Fibroblast of lung (primary cell): ENCODE measurements around the gene BUD23. TPM values are rescaled to one million over a fixed set of nuclear protein-coding genes. Genes with fewer than 3 reads are reported as not detected.
"Not testable (repeated sequence)": the region's sequence is repeated elsewhere in the genome, so short reads cannot be mapped to it uniquely, and the experiment has no call there.

ENCODE experiments used
- DNase-seq, 2 donors: peaks; one replicate each; pipeline versions ENCODE4 v3.0.0 to v3.0.0-alpha.2; 2010; ENCODE audit warnings: low read depth in 2 of 2
- H2AFZ ChIP-seq: 2 replicates; pipeline ENCODE4 v1.5.1; 2012; ENCODE audit warnings: low read length, control low read depth, inconsistent platforms
- H3K27ac ChIP-seq: 2 replicates; pipeline ENCODE4 v1.5.1; 2011; ENCODE audit warnings: low read length, control low read depth; ENCODE audit not compliant: insufficient read depth
- H3K27me3 ChIP-seq: 2 replicates; pipeline ENCODE4 v1.5.1; 2011; ENCODE audit warnings: mild to moderate bottlenecking, low read length; ENCODE audit not compliant: control insufficient read depth, insufficient read depth
- H3K36me3 ChIP-seq: 2 replicates; pipeline ENCODE4 v1.5.1; 2011; ENCODE audit warnings: low read length; ENCODE audit not compliant: control insufficient read depth, insufficient read depth
- H3K4me1 ChIP-seq: 2 replicates; pipeline ENCODE4 v1.5.1; 2011; ENCODE audit warnings: low read length; ENCODE audit not compliant: control insufficient read depth, insufficient read depth; ENCODE audit errors: extremely low read depth
- H3K4me2 ChIP-seq: 2 replicates; pipeline ENCODE4 v1.5.1; 2011; ENCODE audit warnings: low read length, control low read depth; ENCODE audit not compliant: insufficient read depth; ENCODE audit errors: extremely low read depth
- H3K4me3 ChIP-seq, 4 experiments: fragments of 200-600 bp in 1 of 4; sonication (generic) in 1 of 4; replicated peaks in 1 of 4; 2 replicates each; pipeline ENCODE4 v1.5.1; 2011 to 2016; ENCODE audit warnings: low read length in 4 of 4, low read depth in 3 of 4, mild to moderate bottlenecking in 3 of 4, control low read depth in 2 of 4, inconsistent platforms in 1 of 4, mixed read lengths in 1 of 4; ENCODE audit not compliant: insufficient read depth in 1 of 4; ENCODE audit errors: control extremely low read depth in 1 of 4
- H3K79me2 ChIP-seq: 2 replicates; pipeline ENCODE4 v1.5.1; 2012; ENCODE audit warnings: mild to moderate bottlenecking, low read length, inconsistent platforms; ENCODE audit not compliant: control insufficient read depth, insufficient read depth
- H3K9ac ChIP-seq: 2 replicates; pipeline ENCODE4 v1.5.1; 2011; ENCODE audit warnings: mild to moderate bottlenecking, low read length, control low read depth; ENCODE audit not compliant: insufficient read depth
- H3K9me3 ChIP-seq: 2 replicates; pipeline ENCODE4 v1.5.1; 2012; ENCODE audit warnings: low read depth, low read length; ENCODE audit not compliant: control insufficient read depth, insufficient read depth
- H4K20me1 ChIP-seq: 2 replicates; pipeline ENCODE4 v1.5.1; 2011; ENCODE audit warnings: low read length; ENCODE audit not compliant: control insufficient read depth, insufficient read depth; ENCODE audit errors: extremely low read depth
- CTCF ChIP-seq, 2 donors: IDR thresholded peaks in 1 of 2; conservative IDR thresholded peaks in 1 of 2; 1 replicate in 1 of 2; 2 replicates in 1 of 2; pipeline ENCODE4 v1.5.1; 2011 to 2012; ENCODE audit warnings: low read length in 2 of 2, control low read depth in 1 of 2, inconsistent platforms in 1 of 2, low read depth in 1 of 2, mild to moderate bottlenecking in 1 of 2
- EZH2 ChIP-seq: IDR thresholded peaks from 2 replicates; pipeline ENCODE4 v1.5.1; 2012; ENCODE audit warnings: low read length, control low read depth, mild to moderate bottlenecking; ENCODE audit errors: missing control alignments
- polyA plus RNA-seq, 2 donors: library from polyadenylated mRNA; depleted of rRNA in 1 of 2; stranded (reverse) in 1 of 2; unstranded in 1 of 2; fragments of >200 nt; gene quantifications; 2 replicates each; pipeline ENCODE4 v1.2.1, GENCODE V29; 2011 to 2012; ENCODE audit warnings: missing spikeins in 1 of 2
- total RNA-seq: library from RNA; depleted of rRNA; stranded (reverse); fragments of >200 nt; gene quantifications from 2 replicates; pipeline ENCODE4 v1.2.1, GENCODE V29; 2014

BUD23 gene
- total and polyA plus RNA-seq, 2 donors (not counting 1 experiment from before 2014, with no cell fraction given) = 31.9 to 60.1 TPM

- peak in 1 of 2 donors; percentile 35 for DNase-seq
- no peak overlapping the region for H3K9ac ChIP-seq
Observed at GRCh38 chr7:73721377-73721817, 38.0 kb downstream of the BUD23 start.

GRCh38 chr7:73722182-73722581 lies 38.8 kb downstream of the BUD23 start:
- not testable (repeated sequence) for H3K36me3 ChIP-seq, H3K27ac ChIP-seq, H2AFZ ChIP-seq, H3K9ac ChIP-seq, H3K4me2 ChIP-seq, DNase-seq, H3K27me3 ChIP-seq, H4K20me1 ChIP-seq, H3K4me3 ChIP-seq, H3K9me3 ChIP-seq
- peaks cover 12% of the 10 kb centered on the region for H3K4me1 ChIP-seq
- peaks cover 19% of the 10 kb centered on the region for H3K79me2 ChIP-seq

More at GRCh38 chr7:73721377-73721817, 38.0 kb downstream of the BUD23 start:
- Histone ChIP-seq H3K79me2 (peaks cover 25% of the 10 kb centered on the region), H4K20me1 (no peaks in the 10 kb centered on the region), H3K4me2 (no peak overlapping the region), H3K27ac (no peak overlapping the region), H3K9me3 (no peaks in the 10 kb centered on the region), H3K4me1 (peaks cover 18% of the 10 kb centered on the region), H3K4me3 (no peak overlapping the region), H3K27me3 (no peaks in the 10 kb centered on the region), H3K36me3 (no peaks in the 10 kb centered on the region), H2AFZ (no peak overlapping the region)
- TF ChIP-seq EZH2 = no peak
- TF ChIP-seq CTCF (conservative IDR thresholded peaks at IDR 0.05 in 1 of 2, IDR thresholded peaks at IDR 0.05 in 1 of 2; ENCODE audit: low read depth in 1 of 2, low read length in 2 of 2) = no peak

- Histone ChIP-seq H3K36me3 (no peaks in the 10 kb centered on the region), H4K20me1 (no peaks in the 10 kb centered on the region), H3K9ac (no peak overlapping the region), H3K9me3 (no peaks in the 10 kb centered on the region), H3K4me2 (no peak overlapping the region), H3K4me1 (peaks cover 6% of the 10 kb centered on the region), H3K4me3 (no peak overlapping the region), H2AFZ (no peak overlapping the region), H3K27me3 (no peaks in the 10 kb centered on the region), H3K79me2 (peaks cover 13% of the 10 kb centered on the region), H3K27ac (no peak overlapping the region)
- TF ChIP-seq EZH2 (no peak), CTCF (conservative IDR thresholded peaks at IDR 0.05 in 1 of 2, IDR thresholded peaks at IDR 0.05 in 1 of 2; ENCODE audit: low read depth in 1 of 2, low read length in 2 of 2) (no peak)
- no peak for DNase-seq
Observed at GRCh38 chr7:73722785-73723184, 39.4 kb downstream of the BUD23 start.
